HepG2 (cell line): Measurements from ENCODE around the gene PDIA4. TPM values are rescaled to one million over a fixed set of nuclear protein-coding genes. Genes with fewer than 3 reads are reported as not detected.

Experiments
- BATF2 ChIP-seq: sonication (generic); formaldehyde crosslinking; IDR thresholded peaks from 2 replicates; pipeline ENCODE4 v1.8.0; 2022; ENCODE audit warnings: mild to moderate bottlenecking, missing genetic modification reagents, moderate library complexity
- DRAP1 ChIP-seq: IDR thresholded peaks from 2 replicates; pipeline ENCODE4 v1.6.1; 2016; ENCODE audit warnings: missing genetic modification reagents, missing compliant biosample characterization
- FOXJ3 ChIP-seq: sonication (generic); formaldehyde crosslinking; IDR thresholded peaks from 2 replicates; pipeline ENCODE4 v1.4.0; 2020; ENCODE audit warnings: missing genetic modification reagents, mild to moderate bottlenecking, borderline replicate concordance
- GTF2F1 ChIP-seq: fragments of 150-350 bp; IDR thresholded peaks from 2 replicates; pipeline ENCODE4 v1.6.1; 2014; ENCODE audit warnings: low read length
- MEIS1 ChIP-seq: sonication (generic); formaldehyde crosslinking; IDR thresholded peaks from 2 replicates; pipeline ENCODE4 v1.9.0; 2021; ENCODE audit warnings: mild to moderate bottlenecking, missing genetic modification reagents, moderate library complexity, borderline replicate concordance
- RAD51 ChIP-seq: fragments of 450-650 bp; IDR thresholded peaks from 2 replicates; pipeline ENCODE4 v1.6.1; 2016; ENCODE audit warnings: borderline replicate concordance
- SIN3B ChIP-seq: fragments of 150-350 bp; IDR thresholded peaks from 2 replicates; pipeline ENCODE4 v1.6.1; 2014; ENCODE audit warnings: low read length
- SOX5 ChIP-seq: IDR thresholded peaks from 2 replicates; pipeline ENCODE4 v1.6.1; 2016; ENCODE audit warnings: borderline replicate concordance
- SP1 ChIP-seq, 2 experiments: fragments of 450-650 bp in 1 of 2; sonication (generic) in 1 of 2; formaldehyde crosslinking in 1 of 2; IDR thresholded peaks; 2 replicates each; pipeline versions ENCODE4 v1.4.0 to v1.6.1; 2016 to 2020; ENCODE audit warnings: missing genetic modification reagents in 1 of 2
- SPEN ChIP-seq: sonication (generic); formaldehyde crosslinking; IDR thresholded peaks from 2 replicates; pipeline ENCODE4 v1.5.1; 2020; ENCODE audit warnings: low read depth, mild to moderate bottlenecking, missing genetic modification reagents
- STAT5B ChIP-seq: sonication (generic); formaldehyde crosslinking; IDR thresholded peaks from 2 replicates; pipeline ENCODE4 v1.4.0; 2020; ENCODE audit warnings: missing genetic modification reagents
- STAT6 ChIP-seq: sonication (generic); formaldehyde crosslinking; IDR thresholded peaks from 2 replicates; pipeline ENCODE4 v1.4.0; 2020; ENCODE audit warnings: missing genetic modification reagents, mild to moderate bottlenecking, borderline replicate concordance
- TFDP2 ChIP-seq: sonication (generic); formaldehyde crosslinking; IDR thresholded peaks from 2 replicates; pipeline ENCODE4 v1.4.0; 2020; ENCODE audit warnings: missing genetic modification reagents
- ZBTB7B ChIP-seq: sonication (generic); formaldehyde crosslinking; IDR thresholded peaks from 2 replicates; pipeline ENCODE4 v1.4.0; 2020; ENCODE audit warnings: missing genetic modification reagents
- ZNF121 ChIP-seq: sonication (generic); formaldehyde crosslinking; IDR thresholded peaks from 2 replicates; pipeline ENCODE4 v1.5.0; 2020; ENCODE audit warnings: mild to moderate bottlenecking, missing genetic modification reagents
- ZNF142 ChIP-seq: sonication (generic); formaldehyde crosslinking; IDR thresholded peaks from 2 replicates; pipeline ENCODE4 v1.4.0; 2020; ENCODE audit warnings: missing genetic modification reagents
- ZNF552 ChIP-seq: sonication (generic); formaldehyde crosslinking; IDR thresholded peaks from 2 replicates; pipeline ENCODE4 v1.9.0; 2022; ENCODE audit warnings: missing genetic modification reagents, mild to moderate bottlenecking, borderline replicate concordance
- ZZZ3 ChIP-seq: sonication (generic); formaldehyde crosslinking; IDR thresholded peaks from 2 replicates; pipeline ENCODE4 v1.4.0; 2020; ENCODE audit warnings: missing genetic modification reagents, mild to moderate bottlenecking, borderline replicate concordance
- polyA plus RNA-seq, 8 experiments: library from polyadenylated mRNA; depleted of rRNA in 3 of 8; stranded (reverse) in 7 of 8; unstranded in 1 of 8; fragments of >200 nt; fragmentation: Illumina TruSeq in 4 of 8; extraction: Trizol in 4 of 8; gene quantifications; 2 replicates each; pipeline versions ENCODE4 v1.2.1 to v1.2.3, GENCODE V29; 2011 to 2016; ENCODE audit warnings: low read depth in 4 of 8, missing spikeins in 1 of 8, mixed read lengths in 1 of 8; ENCODE audit not compliant: insufficient read depth in 1 of 8
- total RNA-seq, 5 experiments: library from RNA; depleted of rRNA; stranded (reverse); fragments of >200 nt; fragmentation: Illumina TruSeq; extraction: Trizol; gene quantifications; 2 replicates each; pipeline ENCODE4 v1.2.3, GENCODE V29; 2016; ENCODE audit warnings: low read depth in 1 of 5

Gene PDIA4
- total and polyA plus RNA-seq, 2 of the 13 experiments (the other 11 are each of a cell fraction or from before 2014, with no cell fraction given) = 278 to 402 TPM

GRCh38 chr7:148983200-148984146, 44.8 kb downstream of the PDIA4 start (continued):
- 0 out of 2 replicates have a peak, but pooled peaks have one; percentile 42 for TF ChIP-seq DRAP1
- no peak for TF ChIP-seq MEIS1 (CRISPR knock-in tag)
- TF ChIP-seq ZNF121 = no peak
- TF ChIP-seq SOX5 (CRISPR knock-in tag) = peak; percentile 65; the same call in 1 of the 2 replicates
- no peak for TF ChIP-seq BATF2
- TF ChIP-seq RAD51 = no peak
- no peak for TF ChIP-seq ZNF552 (CRISPR knock-in tag)
- TF ChIP-seq STAT5B = no peak
- no peak for TF ChIP-seq STAT6 (CRISPR knock-in tag)
- 0 out of 2 replicates have a peak, but pooled peaks have one; percentile 49 for TF ChIP-seq ZNF142
- no peak for TF ChIP-seq SIN3B
- no peak for TF ChIP-seq SP1 (IDR thresholded peaks at IDR 0.05)
- peak; percentile 35; the same call in 1 of the 2 replicates for TF ChIP-seq SP1 (CRISPR knock-in tag; IDR thresholded peaks at IDR 0.05)
- no peak for TF ChIP-seq TFDP2 (CRISPR knock-in tag)
- TF ChIP-seq GTF2F1 = no peak
- no peak for TF ChIP-seq ZZZ3 (CRISPR knock-in tag)
- TF ChIP-seq FOXJ3 (CRISPR knock-in tag) = peak; percentile 62; the same call in 1 of the 2 replicates
- no peak for TF ChIP-seq SPEN (CRISPR knock-in tag)
- no peak for TF ChIP-seq ZBTB7B (CRISPR knock-in tag)
